ENCODE data around the gene CEL.

DNA sequence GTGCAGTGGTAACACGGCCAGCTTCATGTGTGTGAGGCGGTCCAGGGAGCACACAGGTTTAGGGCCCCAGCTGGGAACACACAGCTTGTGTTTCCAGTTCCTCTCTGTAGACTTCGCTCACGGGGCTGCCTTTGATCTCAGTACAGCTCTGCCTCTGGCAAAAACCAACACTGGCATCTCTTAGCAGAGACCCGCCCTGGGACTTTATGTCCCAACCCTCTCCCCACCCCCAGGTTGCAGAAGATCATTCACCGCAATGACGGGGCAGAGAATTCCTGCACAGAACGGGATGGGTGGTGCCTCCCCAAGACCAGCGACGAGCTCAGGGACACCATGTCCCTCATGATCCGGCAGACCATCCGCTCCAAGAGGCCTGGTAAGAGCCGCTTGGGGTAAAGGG lies 5.2 kb upstream of the CEL start:
- TF ChIP-seq, protein P1, sequence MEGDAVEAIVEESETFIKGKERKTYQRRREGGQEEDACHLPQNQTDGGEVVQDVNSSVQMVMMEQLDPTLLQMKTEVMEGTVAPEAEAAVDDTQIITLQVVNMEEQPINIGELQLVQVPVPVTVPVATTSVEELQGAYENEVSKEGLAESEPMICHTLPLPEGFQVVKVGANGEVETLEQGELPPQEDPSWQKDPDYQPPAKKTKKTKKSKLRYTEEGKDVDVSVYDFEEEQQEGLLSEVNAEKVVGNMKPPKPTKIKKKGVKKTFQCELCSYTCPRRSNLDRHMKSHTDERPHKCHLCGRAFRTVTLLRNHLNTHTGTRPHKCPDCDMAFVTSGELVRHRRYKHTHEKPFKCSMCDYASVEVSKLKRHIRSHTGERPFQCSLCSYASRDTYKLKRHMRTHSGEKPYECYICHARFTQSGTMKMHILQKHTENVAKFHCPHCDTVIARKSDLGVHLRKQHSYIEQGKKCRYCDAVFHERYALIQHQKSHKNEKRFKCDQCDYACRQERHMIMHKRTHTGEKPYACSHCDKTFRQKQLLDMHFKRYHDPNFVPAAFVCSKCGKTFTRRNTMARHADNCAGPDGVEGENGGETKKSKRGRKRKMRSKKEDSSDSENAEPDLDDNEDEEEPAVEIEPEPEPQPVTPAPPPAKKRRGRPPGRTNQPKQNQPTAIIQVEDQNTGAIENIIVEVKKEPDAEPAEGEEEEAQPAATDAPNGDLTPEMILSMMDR (IDR thresholded peaks at IDR 0.05) = no peak
- no peak for TF ChIP-seq EP300 (IDR thresholded peaks at IDR 0.05)
- TF ChIP-seq POLR2A (IDR thresholded peaks at IDR 0.05) = no peak
